HEK293 (cell line): Measurements from ENCODE around the gene MRPS31.

Experiments used
- HIC1 ChIP-seq: fragments of 450-650 bp; formaldehyde crosslinking; IDR thresholded peaks from 2 replicates; pipeline ENCODE4 v1.5.1; 2016; ENCODE audit warnings: missing biosample characterization, missing genetic modification characterization
- REST ChIP-seq: fragments of 450-650 bp; formaldehyde crosslinking; IDR thresholded peaks from 2 replicates; pipeline ENCODE4 v1.5.1; 2016; ENCODE audit warnings: missing biosample characterization, missing genetic modification characterization
- TSHZ1 ChIP-seq: fragments of 450-650 bp; formaldehyde crosslinking; IDR thresholded peaks from 2 replicates; pipeline ENCODE4 v1.5.1; 2016; ENCODE audit warnings: missing biosample characterization, missing genetic modification characterization, borderline replicate concordance
- ZBTB10 ChIP-seq: fragments of 450-650 bp; formaldehyde crosslinking; IDR thresholded peaks from 2 replicates; pipeline ENCODE4 v1.5.1; 2016; ENCODE audit warnings: missing biosample characterization, missing genetic modification characterization
- ZBTB8A ChIP-seq: fragments of 450-650 bp; formaldehyde crosslinking; IDR thresholded peaks from 2 replicates; pipeline ENCODE4 v1.5.1; 2016; ENCODE audit warnings: missing biosample characterization, missing genetic modification characterization
- ZNF174 ChIP-seq: fragments of 450-650 bp; formaldehyde crosslinking; IDR thresholded peaks from 2 replicates; pipeline ENCODE4 v1.5.0; 2017; ENCODE audit warnings: missing biosample characterization, mild to moderate bottlenecking, missing genetic modification characterization
- ZNF280C ChIP-seq: fragments of 450-650 bp; formaldehyde crosslinking; IDR thresholded peaks from 2 replicates; pipeline ENCODE4 v1.5.1; 2016; ENCODE audit warnings: missing biosample characterization, missing genetic modification characterization
- ZNF433 ChIP-seq: fragments of 450-650 bp; formaldehyde crosslinking; IDR thresholded peaks from 2 replicates; pipeline ENCODE4 v1.5.1; 2016; ENCODE audit warnings: missing biosample characterization, missing genetic modification characterization, low read depth
- ZNF48 ChIP-seq: fragments of 450-650 bp; formaldehyde crosslinking; IDR thresholded peaks from 2 replicates; pipeline ENCODE4 v1.5.1; 2016; ENCODE audit warnings: missing biosample characterization, missing genetic modification characterization
- ZNF510 ChIP-seq: fragments of 450-650 bp; formaldehyde crosslinking; IDR thresholded peaks from 2 replicates; pipeline ENCODE4 v1.5.1; 2018; ENCODE audit warnings: mild to moderate bottlenecking, missing genetic modification characterization, missing biosample characterization; ENCODE audit not compliant: insufficient replicate concordance
- ZNF514 ChIP-seq: fragments of 450-650 bp; formaldehyde crosslinking; IDR thresholded peaks from 2 replicates; pipeline ENCODE4 v1.5.1; 2016; ENCODE audit warnings: missing biosample characterization, missing genetic modification characterization
- ZNF548 ChIP-seq: fragments of 450-650 bp; formaldehyde crosslinking; IDR thresholded peaks from 2 replicates; pipeline ENCODE4 v1.5.1; 2016; ENCODE audit warnings: missing biosample characterization, missing genetic modification characterization
- ZNF549 ChIP-seq: fragments of 450-650 bp; IDR thresholded peaks from 2 replicates; pipeline ENCODE4 v1.5.1; 2018; ENCODE audit warnings: missing biosample characterization, missing genetic modification characterization, mild to moderate bottlenecking, inconsistent platforms, moderate library complexity
- ZNF555 ChIP-seq: fragments of 450-650 bp; formaldehyde crosslinking; conservative IDR thresholded peaks from 2 replicates; pipeline ENCODE4 v1.5.1; 2017; ENCODE audit warnings: missing biosample characterization, mild to moderate bottlenecking, missing genetic modification characterization, inconsistent platforms
- ZNF600 ChIP-seq: fragments of 450-650 bp; formaldehyde crosslinking; IDR thresholded peaks from 2 replicates; pipeline ENCODE4 v1.5.1; 2016; ENCODE audit warnings: missing biosample characterization, missing genetic modification characterization
- ZNF664 ChIP-seq: fragments of 450-650 bp; formaldehyde crosslinking; IDR thresholded peaks from 2 replicates; pipeline ENCODE4 v1.5.1; 2016; ENCODE audit warnings: missing biosample characterization, missing genetic modification characterization
- ZNF776 ChIP-seq: fragments of 450-650 bp; formaldehyde crosslinking; IDR thresholded peaks from 2 replicates; pipeline ENCODE4 v1.5.0; 2017; ENCODE audit warnings: missing biosample characterization, missing genetic modification characterization, borderline replicate concordance
- ZNF791 ChIP-seq: fragments of 450-650 bp; formaldehyde crosslinking; IDR thresholded peaks from 2 replicates; pipeline ENCODE4 v1.5.1; 2016; ENCODE audit warnings: missing biosample characterization, missing genetic modification characterization
- ZXDB ChIP-seq: fragments of 450-650 bp; formaldehyde crosslinking; IDR thresholded peaks from 2 replicates; pipeline ENCODE4 v1.5.1; 2016; ENCODE audit warnings: missing biosample characterization, missing genetic modification characterization
- TF ChIP-seq, protein P1 (sequence below): fragments of 450-650 bp; formaldehyde crosslinking; optimal IDR thresholded peaks from 2 replicates; pipeline ENCODE3; 2016; ENCODE audit warnings: missing biosample characterization, mild to moderate bottlenecking, missing genetic modification characterization

Gene MRPS31

GRCh38 chr13:40770934-40771618 lies at the start of gene MRPS31 (continued):
- TF ChIP-seq ZNF280C (tag by site-specific recombination) = no peak
- TF ChIP-seq ZNF514 (tag by site-specific recombination) = no peak
- TF ChIP-seq REST (tag by site-specific recombination) = peak; percentile 66
- TF ChIP-seq ZNF600 = peak; percentile 92
- no peak for TF ChIP-seq ZNF549 (tag by site-specific recombination)
- peak; percentile 94 for TF ChIP-seq ZBTB8A (tag by site-specific recombination)
- no peak for TF ChIP-seq ZBTB10 (tag by site-specific recombination)
- TF ChIP-seq ZNF555 (tag by site-specific recombination) = no peak
- TF ChIP-seq ZXDB (tag by site-specific recombination) = peak; percentile 98
- TF ChIP-seq ZNF548 (tag by site-specific recombination) = no peak
- no peak for TF ChIP-seq ZNF791 (tag by site-specific recombination)
- TF ChIP-seq ZNF48 (tag by site-specific recombination) = no peak
- TF ChIP-seq TSHZ1 (tag by site-specific recombination) = peak; percentile 63; the same call in 1 of the 2 replicates
- TF ChIP-seq ZNF664 = peak; percentile 75
- 0 out of 2 replicates have a peak, but pooled peaks have one; percentile 45 for TF ChIP-seq ZNF433 (tag by site-specific recombination)
- TF ChIP-seq HIC1 (tag by site-specific recombination) = 0 out of 2 replicates have a peak, but pooled peaks have one; percentile 47
- no peak for TF ChIP-seq ZNF174 (tag by site-specific recombination)
- TF ChIP-seq, protein P1, sequence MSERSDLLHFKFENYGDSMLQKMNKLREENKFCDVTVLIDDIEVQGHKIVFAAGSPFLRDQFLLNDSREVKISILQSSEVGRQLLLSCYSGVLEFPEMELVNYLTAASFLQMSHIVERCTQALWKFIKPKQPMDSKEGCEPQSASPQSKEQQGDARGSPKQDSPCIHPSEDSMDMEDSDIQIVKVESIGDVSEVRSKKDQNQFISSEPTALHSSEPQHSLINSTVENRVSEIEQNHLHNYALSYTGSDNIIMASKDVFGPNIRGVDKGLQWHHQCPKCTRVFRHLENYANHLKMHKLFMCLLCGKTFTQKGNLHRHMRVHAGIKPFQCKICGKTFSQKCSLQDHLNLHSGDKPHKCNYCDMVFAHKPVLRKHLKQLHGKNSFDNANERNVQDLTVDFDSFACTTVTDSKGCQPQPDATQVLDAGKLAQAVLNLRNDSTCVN (tag by site-specific recombination) = peak; percentile 67
- no peak for TF ChIP-seq ZNF510 (tag by site-specific recombination)
- no peak for TF ChIP-seq ZNF776 (tag by site-specific recombination)
- TF ChIP-seq, all 188 proteins: peak for 97
